NOMO-1 treated with DMSO at 0.1 percent for 48 hours (cell line): ENCODE data around the gene SIN3B.

Experiments
- DNase-seq: peaks from one replicate; lab custom pipeline; 2025; ENCODE audit not compliant: unreplicated experiment; lab: John Stamatoyannopoulos, UW

SIN3B gene

GRCh38 chr19:16901491-16902175, 72.4 kb downstream of the SIN3B start:
- no peak for DNase-seq

- no peak for DNase-seq
Observed at GRCh38 chr19:16902545-16902944, 73.3 kb downstream of the SIN3B start.

GRCh38 chr19:16903347-16903746, 74.1 kb downstream of the SIN3B start:
- no peak for DNase-seq

- no peak for DNase-seq
Observed at GRCh38 chr19:16904599-16904998, 75.4 kb downstream of the SIN3B start.

- DNase-seq, result no peak
Observed at GRCh38 chr19:16908759-16909158, 79.6 kb downstream of the SIN3B start.

GRCh38 chr19:16911046-16911445, 81.8 kb downstream of the SIN3B start:
- DNase-seq, result no peak

GRCh38 chr19:16912780-16913179, 83.6 kb downstream of the SIN3B start:
- DNase-seq, result no peak

- no peak for DNase-seq
Observed at GRCh38 chr19:16914421-16914820, 85.2 kb downstream of the SIN3B start.

GRCh38 chr19:16915135-16915534, 85.9 kb downstream of the SIN3B start:
- DNase-seq, result no peak

- DNase-seq, result no peak
Observed at GRCh38 chr19:16915734-16916133, 86.5 kb downstream of the SIN3B start.

GRCh38 chr19:16917401-16917800, 88.2 kb downstream of the SIN3B start:
- DNase-seq, result no peak

GRCh38 chr19:16919496-16919895, 90.3 kb downstream of the SIN3B start:
- DNase-seq, result no peak

GRCh38 chr19:16920816-16921529, 91.8 kb downstream of the SIN3B start:
- no peak for DNase-seq

- no peak for DNase-seq
Observed at GRCh38 chr19:16921766-16922591, 92.8 kb downstream of the SIN3B start.

- no peak for DNase-seq
Observed at GRCh38 chr19:16922592-16922934, 93.4 kb downstream of the SIN3B start.

GRCh38 chr19:16922949-16923348, 93.8 kb downstream of the SIN3B start:
- DNase-seq, result no peak

GRCh38 chr19:16927883-16928282, 98.7 kb downstream of the SIN3B start:
- no peak for DNase-seq

GRCh38 chr19:16928351-16928750, 99.2 kb downstream of the SIN3B start:
- DNase-seq, result no peak

- DNase-seq, result no peak
Observed at GRCh38 chr19:16928916-16929315, 99.7 kb downstream of the SIN3B start.
